ES-I3 (cell line): Measurements from ENCODE around the gene RARRES2.
"Not testable (repeated sequence)": the region's sequence is repeated elsewhere in the genome, so short reads cannot be mapped to it uniquely, and the experiment has no call there.

ENCODE experiments used
- H3K36me3 ChIP-seq: 2 replicates; pipeline ENCODE4 v1.6.1; 2013; ENCODE audit warnings: mild to moderate bottlenecking, low read length, control low read depth, moderate library complexity; ENCODE audit not compliant: insufficient read depth
- H3K4me1 ChIP-seq: 2 replicates; pipeline ENCODE4 v1.6.1; 2013; ENCODE audit warnings: mild to moderate bottlenecking, control low read depth, low read length; ENCODE audit not compliant: insufficient read depth
- H3K9ac ChIP-seq: 2 replicates; pipeline ENCODE4 v1.6.1; 2013; ENCODE audit warnings: low read depth, mild to moderate bottlenecking, low read length, moderate library complexity
- H3K9me3 ChIP-seq: 2 replicates; pipeline ENCODE4 v1.6.1; 2013; ENCODE audit warnings: mild to moderate bottlenecking, low read length, moderate library complexity; ENCODE audit not compliant: control insufficient read depth, insufficient read depth

Gene RARRES2

DNA sequence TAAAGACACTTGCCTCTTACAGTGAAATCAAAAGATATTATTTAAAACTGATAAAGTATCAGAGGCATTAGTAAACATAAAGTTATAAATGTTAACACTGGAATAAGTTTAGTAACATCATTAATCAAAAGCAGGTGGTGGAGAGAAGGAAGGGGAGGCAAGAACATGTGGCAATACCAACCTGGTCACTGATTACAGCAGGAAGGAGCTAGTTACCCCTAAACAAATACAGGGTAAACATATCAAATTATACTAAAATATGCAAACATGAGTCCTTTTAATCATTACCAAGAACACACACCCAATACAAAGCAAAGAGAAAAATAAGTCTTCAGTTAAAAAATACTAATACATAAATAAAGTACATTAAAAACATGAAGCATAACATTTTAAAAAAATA is 43.5 kb downstream of the RARRES2 start:
- not testable (repeated sequence) for H3K4me1 ChIP-seq, H3K9ac ChIP-seq, H3K9me3 ChIP-seq, H3K36me3 ChIP-seq

- H3K9me3 ChIP-seq, result not testable (repeated sequence)
Measured at GRCh38 chr7:150296802-150297201, 44.6 kb downstream of the RARRES2 start.

DNA sequence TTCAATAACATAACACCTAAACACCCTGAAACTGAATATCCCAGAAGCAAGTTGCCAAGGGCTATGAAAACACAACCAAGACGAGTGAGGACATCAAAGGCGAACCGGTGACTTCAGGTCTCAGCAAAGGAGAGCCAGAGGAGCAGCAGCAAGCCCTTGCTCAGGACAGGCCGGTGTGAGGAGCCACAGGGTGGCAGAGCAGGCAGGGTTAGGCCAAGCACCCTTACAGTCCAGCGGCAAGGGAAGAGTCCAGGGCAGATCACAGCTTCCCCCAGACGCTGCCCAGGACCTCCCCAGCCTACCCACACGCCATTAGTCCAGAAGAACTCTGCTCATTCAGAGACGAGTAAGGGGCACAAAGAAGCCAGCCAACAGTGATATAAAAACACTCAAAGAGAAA is 45.8 kb downstream of the RARRES2 start:
- H3K4me1 ChIP-seq, H3K36me3 ChIP-seq, H3K9ac ChIP-seq, H3K9me3 ChIP-seq: not testable (repeated sequence)

More at GRCh38 chr7:150296802-150297201, 44.6 kb downstream of the RARRES2 start:
- H3K4me1 ChIP-seq, H3K9ac ChIP-seq, H3K36me3 ChIP-seq: not testable (repeated sequence)

GRCh38 chr7:150295027-150295426 is 46.4 kb downstream of the RARRES2 start:
- H3K9me3 ChIP-seq, H3K4me1 ChIP-seq, H3K9ac ChIP-seq, H3K36me3 ChIP-seq: not testable (repeated sequence)

- H3K9ac ChIP-seq, H3K4me1 ChIP-seq, H3K9me3 ChIP-seq, H3K36me3 ChIP-seq: not testable (repeated sequence)
Measured at GRCh38 chr7:150290317-150290716, 51.1 kb downstream of the RARRES2 start.

GRCh38 chr7:150288816-150289215 is 52.6 kb downstream of the RARRES2 start:
- H3K4me1 ChIP-seq, H3K9me3 ChIP-seq, H3K9ac ChIP-seq, H3K36me3 ChIP-seq: not testable (repeated sequence)
